ENCODE results near the gene CSF2RB. TPM values are rescaled to one million over a fixed set of nuclear protein-coding genes. Genes with fewer than 3 reads are reported as not detected.

The CSF2RB gene
- total RNA-seq, result under 0.01 TPM in 1 of 2 replicates, not detected in the other

- peak; percentile 40 for FAIRE-seq
- no peaks in the 10 kb centered on the region for H3K27me3 ChIP-seq (ENCODE audit: control insufficient read depth, insufficient read depth, low read length)
- H3K4me3 ChIP-seq (ENCODE audit: low read depth, low read length), result no peak within 1 kb of the TSS
- DNase-seq (ENCODE audit: low read depth), result no peak
- TF ChIP-seq, protein P1, sequence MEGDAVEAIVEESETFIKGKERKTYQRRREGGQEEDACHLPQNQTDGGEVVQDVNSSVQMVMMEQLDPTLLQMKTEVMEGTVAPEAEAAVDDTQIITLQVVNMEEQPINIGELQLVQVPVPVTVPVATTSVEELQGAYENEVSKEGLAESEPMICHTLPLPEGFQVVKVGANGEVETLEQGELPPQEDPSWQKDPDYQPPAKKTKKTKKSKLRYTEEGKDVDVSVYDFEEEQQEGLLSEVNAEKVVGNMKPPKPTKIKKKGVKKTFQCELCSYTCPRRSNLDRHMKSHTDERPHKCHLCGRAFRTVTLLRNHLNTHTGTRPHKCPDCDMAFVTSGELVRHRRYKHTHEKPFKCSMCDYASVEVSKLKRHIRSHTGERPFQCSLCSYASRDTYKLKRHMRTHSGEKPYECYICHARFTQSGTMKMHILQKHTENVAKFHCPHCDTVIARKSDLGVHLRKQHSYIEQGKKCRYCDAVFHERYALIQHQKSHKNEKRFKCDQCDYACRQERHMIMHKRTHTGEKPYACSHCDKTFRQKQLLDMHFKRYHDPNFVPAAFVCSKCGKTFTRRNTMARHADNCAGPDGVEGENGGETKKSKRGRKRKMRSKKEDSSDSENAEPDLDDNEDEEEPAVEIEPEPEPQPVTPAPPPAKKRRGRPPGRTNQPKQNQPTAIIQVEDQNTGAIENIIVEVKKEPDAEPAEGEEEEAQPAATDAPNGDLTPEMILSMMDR (IDR thresholded peaks at IDR 0.05; ENCODE audit: insufficient read depth, low read length, severe bottlenecking), result no peak
- H3K36me3 ChIP-seq (ENCODE audit: control insufficient read depth, insufficient read depth, low read length), result no peaks in the 10 kb centered on the region
Observed at GRCh38 chr22:36913427-36914389, at the start of gene CSF2RB. CSF2RB (plus strand) TSS chr22:36913628; CDS start chr22:36922208, 8,580 bp downstream.

DNA sequence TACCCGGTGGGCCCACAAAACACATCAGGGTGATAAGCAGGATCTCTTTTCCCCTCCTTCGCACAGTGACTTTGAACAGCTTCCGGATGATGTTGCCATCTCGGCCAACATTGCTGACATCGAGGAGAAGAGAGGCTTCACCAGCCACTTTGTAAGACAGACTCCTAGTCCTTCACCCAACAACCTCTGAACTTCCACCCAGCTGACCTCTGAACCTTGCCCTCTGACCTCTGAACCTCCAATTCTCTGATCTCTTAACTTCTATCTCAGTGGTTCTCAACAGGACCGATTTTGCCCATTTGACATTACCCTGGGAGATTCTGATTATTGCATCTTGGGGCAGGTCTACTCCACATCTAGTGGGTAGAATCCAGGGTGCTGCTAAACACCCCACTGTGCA is 49.4 kb upstream of the CSF2RB start:
- Histone ChIP-seq H3K36me3 (ENCODE audit: control insufficient read depth, insufficient read depth, low read length) (no peaks in the 10 kb centered on the region), H3K4me3 (ENCODE audit: low read depth, low read length) (no peak overlapping the region), H3K27me3 (ENCODE audit: control insufficient read depth, insufficient read depth, low read length) (no peaks in the 10 kb centered on the region)
- DNase-seq (ENCODE audit: low read depth) (no peak), FAIRE-seq (no peak)
- TF ChIP-seq, protein P1 (IDR thresholded peaks at IDR 0.05; ENCODE audit: insufficient read depth, low read length, severe bottlenecking), result no peak

GRCh38 chr22:36864454-36865215 is 48.8 kb upstream of the CSF2RB start:
- H3K27me3 ChIP-seq (ENCODE audit: control insufficient read depth, insufficient read depth, low read length), result no peaks in the 10 kb centered on the region
- H3K4me3 ChIP-seq (ENCODE audit: low read depth, low read length), result no peak overlapping the region
- DNase-seq (ENCODE audit: low read depth) (no peak), FAIRE-seq (no peak)
- TF ChIP-seq, protein P1 (IDR thresholded peaks at IDR 0.05; ENCODE audit: insufficient read depth, low read length, severe bottlenecking), result no peak
- H3K36me3 ChIP-seq (ENCODE audit: control insufficient read depth, insufficient read depth, low read length), result no peaks in the 10 kb centered on the region

- peak; percentile 41 for DNase-seq (ENCODE audit: low read depth)
- Histone ChIP-seq H3K4me3 (ENCODE audit: low read depth, low read length) (no peak overlapping the region), H3K36me3 (ENCODE audit: control insufficient read depth, insufficient read depth, low read length) (no peaks in the 10 kb centered on the region), H3K27me3 (ENCODE audit: control insufficient read depth, insufficient read depth, low read length) (no peaks in the 10 kb centered on the region)
- TF ChIP-seq, protein P1 (IDR thresholded peaks at IDR 0.05; ENCODE audit: insufficient read depth, low read length, severe bottlenecking), result no peak
- no peak for FAIRE-seq
Observed at GRCh38 chr22:36865346-36865745, 48.1 kb upstream of the CSF2RB start.

GRCh38 chr22:36867695-36868094 is 45.7 kb upstream of the CSF2RB start:
- FAIRE-seq (no peak), DNase-seq (ENCODE audit: low read depth) (no peak)
- no peaks in the 10 kb centered on the region for H3K27me3 ChIP-seq (ENCODE audit: control insufficient read depth, insufficient read depth, low read length)
- TF ChIP-seq, protein P1 (IDR thresholded peaks at IDR 0.05; ENCODE audit: insufficient read depth, low read length, severe bottlenecking), result no peak
- no peak overlapping the region for H3K4me3 ChIP-seq (ENCODE audit: low read depth, low read length)
- H3K36me3 ChIP-seq (ENCODE audit: control insufficient read depth, insufficient read depth, low read length), result no peaks in the 10 kb centered on the region
